Left cardiac atrium (tissue), 4 donors: ENCODE data around the gene SV2B. TPM values are rescaled to one million over a fixed set of nuclear protein-coding genes. Genes with fewer than 3 reads are reported as not detected.

Experiments used
- ATAC-seq, 2 donors: fragments of 200-7000 bp; cut with Tn5 transposase; one replicate each; pipeline ENCODE4 v1.9.1; 2020; ENCODE audit warnings: mild to moderate bottlenecking in 2 of 2, moderate library complexity in 2 of 2
- DNase-seq: peaks from one replicate; pipeline ENCODE4 v3.0.0-alpha.2; 2020
- intact Hi-C, 2 donors: fragments of 100-400 bp; cut with DNase I; formaldehyde crosslinking; loops; one replicate each; pipeline versions ENCODE4 v1.14.1 to v1.15.1; 2022 to 2023
- total RNA-seq, 2 donors: library from RNA; stranded (reverse); fragmentation: NEBNext Ultra II Directional; extraction: Animal tissue kit (Norgen Biotek cat#: 25700); gene quantifications; one replicate each; pipeline ENCODE4 v1.2.1, GENCODE V29; 2021
- donor health status: DM: no; HTN: yes; CAD: no.
- donor health status: DM: no; HTN: yes; CAD: no; lungs with severe emphysema.
- donor health status: DM: yes; HTN: yes; CAD: no.
- donor health status: Dilated cardiomyopathy.

SV2B gene
- total RNA-seq, 2 donors from 2014 or later: 1.2 to 1.8 TPM

- intact Hi-C loops: no loop called here
- DNase-seq (no peak), ATAC-seq (no peak)
These were observed 954 bp downstream of the SV2B start for GRCh38 chr15:91100814-91101607.

DNA sequence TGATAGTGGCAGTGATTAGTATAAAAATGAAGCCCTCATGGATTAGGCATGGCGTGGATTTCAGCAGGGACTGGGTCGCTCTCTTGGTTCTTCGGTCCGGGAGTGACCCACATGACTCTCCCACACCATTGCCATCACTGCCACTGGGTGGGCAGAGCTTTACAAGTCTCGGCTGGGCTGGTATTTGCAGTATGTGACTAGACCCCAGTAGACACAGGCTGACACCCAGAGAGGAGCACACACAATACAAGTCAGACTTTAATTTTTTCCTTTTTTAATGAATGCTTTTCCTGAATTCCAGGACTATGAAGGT lies 1.5 kb downstream of the SV2B start:
- intact Hi-C loops: no loop called here
- DNase-seq (no peak), ATAC-seq (no peak)

DNA sequence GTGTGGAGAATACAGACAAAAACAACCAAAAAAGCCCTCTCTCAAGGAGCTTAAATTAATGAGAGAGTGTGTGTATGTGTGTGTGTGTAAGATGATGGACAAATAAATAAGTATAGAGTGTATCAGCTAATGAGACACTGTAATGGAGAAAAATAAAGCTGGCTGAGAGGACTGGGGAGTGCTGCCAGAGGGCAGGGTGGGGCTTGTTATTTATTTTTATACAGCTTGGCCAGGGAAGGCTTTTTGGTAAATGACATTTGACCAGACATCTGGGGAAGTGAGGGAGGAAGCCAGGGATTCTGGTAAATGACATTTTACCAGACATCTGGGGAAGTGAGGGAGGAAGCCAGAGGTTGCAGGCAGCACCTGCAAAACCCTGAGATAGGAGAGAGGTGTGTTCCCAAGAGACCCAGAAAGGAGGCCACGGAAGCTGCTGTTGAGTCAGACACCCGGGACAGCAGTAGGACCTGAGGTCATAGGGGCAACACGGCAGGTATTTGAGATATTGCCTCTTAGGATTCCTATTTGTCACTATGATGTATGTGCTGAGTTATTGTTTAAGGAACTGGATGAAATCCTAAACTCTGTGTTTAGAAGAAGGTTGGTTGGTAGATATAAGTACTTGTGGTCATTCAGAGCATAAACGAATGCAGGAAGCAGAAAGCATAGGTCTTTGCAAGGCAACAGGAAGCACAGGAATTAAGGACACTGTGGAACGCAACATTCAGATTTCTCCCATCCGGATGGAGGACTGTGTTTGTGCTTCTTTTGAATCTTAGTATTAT lies 2.7 kb downstream of the SV2B start:
- intact Hi-C loops: no loop called here
- ATAC-seq: no peak
- no peak for DNase-seq

GRCh38 chr15:91104111-91104510 lies 4.1 kb downstream of the SV2B start:
- peak; percentile 57 for DNase-seq
- peak; percentile 73 to 81 for ATAC-seq

DNA sequence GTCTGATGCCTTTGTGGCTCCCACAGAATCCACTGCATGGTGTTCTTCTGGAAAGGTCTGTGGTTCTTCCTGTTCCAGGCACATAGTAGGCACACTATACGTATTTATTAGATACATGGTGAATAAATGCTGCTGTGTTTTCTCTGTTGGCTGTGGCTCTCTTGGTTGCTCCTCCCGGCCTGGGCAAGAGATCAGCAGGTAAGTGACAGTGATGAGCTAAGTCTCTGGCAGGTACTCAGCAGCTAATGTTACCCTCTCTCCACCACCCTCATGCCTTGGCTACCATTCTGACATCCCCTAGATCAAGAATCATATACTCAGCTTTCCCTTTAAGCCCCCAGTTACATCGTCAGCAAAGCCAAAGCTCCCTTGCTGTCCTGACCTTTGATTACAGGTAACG lies 8.4 kb downstream of the SV2B start:
- ATAC-seq: no peak
- DNase-seq: no peak
- intact Hi-C loops: no loop called here

More at GRCh38 chr15:91104111-91104510, 4.1 kb downstream of the SV2B start:
- intact Hi-C loops: no loop called here

GRCh38 chr15:91109885-91110284 lies 9.8 kb downstream of the SV2B start:
- DNase-seq (no peak), ATAC-seq (no peak)
- intact Hi-C loops: no loop called here

DNA sequence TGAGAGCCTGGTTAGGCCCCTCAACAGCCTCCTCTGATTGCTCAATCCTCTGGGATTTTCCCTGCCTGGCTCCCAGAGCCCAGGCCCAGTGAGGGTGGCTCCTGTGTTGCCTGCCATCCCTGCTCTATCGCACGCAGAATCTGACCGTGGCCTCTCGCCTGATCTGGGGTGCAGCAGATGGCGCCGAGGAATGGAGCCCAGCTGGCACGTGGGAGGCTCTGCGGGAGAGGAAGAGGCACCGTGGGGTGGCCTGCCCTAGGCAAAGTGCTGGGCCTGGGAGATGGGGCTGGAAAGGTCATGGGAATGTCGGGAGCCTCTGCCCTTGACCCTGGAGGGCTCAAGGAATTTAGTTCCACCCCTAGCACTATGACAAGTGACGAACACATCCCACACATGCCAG lies 10.3 kb downstream of the SV2B start:
- intact Hi-C loops: no loop called here
- DNase-seq: no peak
- ATAC-seq: no peak

DNA sequence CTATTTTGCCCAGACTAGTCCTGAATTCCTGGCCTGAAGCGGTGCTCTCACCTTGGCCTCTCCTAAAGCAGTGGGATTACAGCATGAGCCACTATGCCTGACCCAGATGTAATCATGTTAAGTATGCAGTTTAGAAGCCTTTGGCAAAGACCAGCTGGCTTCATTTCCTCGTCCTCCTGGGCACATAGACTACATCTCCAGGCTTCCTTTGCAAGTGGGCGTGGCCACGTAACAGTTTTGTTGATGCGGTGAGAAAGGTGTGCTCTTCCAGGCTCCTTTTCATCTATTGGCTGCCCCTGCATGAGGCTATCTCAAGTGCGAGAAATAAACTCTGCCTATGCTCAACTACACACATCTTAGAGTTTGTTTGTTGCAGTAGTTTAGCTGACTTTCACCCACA lies 13.0 kb downstream of the SV2B start:
- intact Hi-C loops: no loop called here
- no peak for DNase-seq
- ATAC-seq: no peak

- no peak for ATAC-seq
- intact Hi-C loops: no loop called here
- DNase-seq: no peak
These were observed 14.2 kb downstream of the SV2B start for GRCh38 chr15:91114301-91114700.

GRCh38 chr15:91116113-91117067 lies 16.3 kb downstream of the SV2B start:
- ATAC-seq (peak; percentile 50 to 87), DNase-seq (no peak)
- intact Hi-C loops: no loop called here

GRCh38 chr15:91117375-91117774 lies 17.3 kb downstream of the SV2B start:
- ATAC-seq (no peak), DNase-seq (no peak)
- intact Hi-C loops: no loop called here

GRCh38 chr15:91118817-91119590 lies 18.9 kb downstream of the SV2B start:
- no peak for ATAC-seq
- no peak for DNase-seq
- intact Hi-C loops: no loop called here

GRCh38 chr15:91122296-91122695 lies 22.2 kb downstream of the SV2B start:
- DNase-seq (no peak), ATAC-seq (no peak)
- intact Hi-C loops: no loop called here

- intact Hi-C loops: no loop called here
- no peak for ATAC-seq
- DNase-seq: no peak
These were observed 24.1 kb downstream of the SV2B start for GRCh38 chr15:91124132-91124531.

DNA sequence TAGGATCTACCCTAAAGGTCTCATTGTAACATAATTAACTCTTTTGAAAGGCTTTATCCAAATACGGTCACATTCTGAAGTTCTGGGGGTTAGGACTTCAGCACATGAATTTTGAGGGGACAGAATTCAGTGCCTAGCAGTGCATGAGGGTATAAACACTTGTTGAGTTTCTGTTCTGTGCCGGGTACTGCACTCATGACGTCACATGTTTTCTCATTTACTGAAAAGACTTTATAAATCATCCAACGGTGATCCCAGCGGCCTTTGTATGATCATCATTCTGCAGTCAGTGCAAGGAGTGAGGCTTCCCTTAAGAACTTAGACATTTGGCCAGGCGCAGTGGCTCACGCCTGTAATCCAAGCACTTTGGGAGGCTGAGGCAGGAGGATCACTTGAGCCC lies 25.1 kb downstream of the SV2B start:
- intact Hi-C loops: no loop called here
- DNase-seq: no peak

DNA sequence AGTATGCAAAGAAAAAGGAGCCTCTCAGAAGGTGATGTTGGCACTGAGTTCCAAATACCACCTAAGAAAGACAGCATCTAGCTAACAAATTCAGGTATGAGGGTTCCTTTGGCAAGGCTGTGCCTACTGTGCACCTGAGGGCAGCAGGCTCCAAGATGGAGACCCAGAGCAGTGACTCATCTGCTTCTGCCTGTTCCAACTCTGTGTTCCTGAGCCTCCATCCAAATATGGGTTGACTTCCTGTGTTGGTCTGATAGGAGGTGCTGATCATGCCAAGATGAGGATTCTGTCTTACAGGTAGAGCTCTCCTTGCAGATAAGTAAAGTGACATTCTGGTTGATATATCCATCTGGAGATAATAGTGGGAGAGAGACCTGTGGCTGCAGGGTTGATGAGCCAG lies 26.0 kb downstream of the SV2B start:
- DNase-seq (no peak), ATAC-seq (no peak)
- intact Hi-C loops: no loop called here

More for the DNA sequence above, 25.1 kb downstream of the SV2B start:
- ATAC-seq: no peak

DNA sequence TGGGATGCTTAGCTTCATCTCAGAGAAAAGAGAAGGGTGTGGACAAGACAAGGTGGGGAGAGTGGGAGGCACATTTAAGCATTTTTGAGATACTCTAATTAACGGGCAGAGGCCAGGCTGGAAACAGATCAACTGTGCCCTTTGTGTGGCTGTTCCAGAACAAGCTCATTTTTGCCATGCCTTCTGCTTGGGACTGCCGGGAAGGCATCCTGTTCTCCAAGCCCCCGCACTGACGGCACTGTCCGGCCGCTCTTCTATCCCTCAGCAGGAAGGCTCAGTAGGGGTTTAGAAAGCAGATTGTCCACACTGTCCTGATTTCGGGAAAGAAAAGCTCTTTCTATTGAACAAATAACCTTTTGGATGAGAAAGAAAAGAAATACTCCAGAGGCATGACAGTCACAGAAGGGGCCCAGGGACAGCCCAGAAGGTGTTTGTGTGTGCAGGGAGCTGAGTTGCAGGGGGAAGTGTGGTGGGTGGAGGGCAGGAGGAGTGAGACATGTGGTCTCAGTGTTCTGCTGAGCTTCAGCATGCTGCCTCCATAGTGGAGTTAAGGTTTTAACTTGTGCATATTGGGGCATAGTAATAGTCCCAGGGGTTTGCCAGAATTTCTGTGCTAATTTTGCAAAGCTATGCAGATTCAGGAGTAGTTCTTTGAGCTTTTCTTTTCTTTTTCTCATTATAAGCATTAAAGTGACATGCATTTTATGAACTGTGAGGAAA lies 27.3 kb downstream of the SV2B start:
- DNase-seq (no peak), ATAC-seq (no peak)
- intact Hi-C loops: no loop called here

GRCh38 chr15:91128016-91128415 lies 28.0 kb downstream of the SV2B start:
- ATAC-seq: peak in 1 of 2 donors; percentile 44
- intact Hi-C loops: no loop called here

More at GRCh38 chr15:91128016-91128415, 28.0 kb downstream of the SV2B start:
- DNase-seq: no peak
